IMR-90 (cell line): ENCODE data around the gene NUTM1. TPM values are rescaled to one million over a fixed set of nuclear protein-coding genes. Genes with fewer than 3 reads are reported as not detected.

Experiments used
- ATAC-seq: fragments of 200-7000 bp; cut with Tn5 transposase; 2 replicates; pipeline ENCODE4 v1.9.1; 2020; ENCODE audit warnings: low read depth, mild to moderate bottlenecking, moderate library complexity
- BruUV-seq: library from RNA; stranded (reverse); fragments of 400-500 nt; replicated peaks from 2 replicates; lab custom pipeline; 2021; lab: Mats Ljungman, UMichigan
- CTCF ChIA-PET: fragments of 300-600 bp; formaldehyde crosslinking; extraction: SDS; loops from one replicate; lab custom pipeline; 2021; ENCODE audit warnings: antibody characterized with exemption; lab: Yijun Ruan, JAX
- POLR2A ChIA-PET: fragments of 300-600 bp; sonication (Branson Sonifier 250); formaldehyde crosslinking; loops from one replicate; lab custom pipeline; 2022; ENCODE audit warnings: antibody characterized with exemption; ENCODE audit not compliant: unreplicated experiment; lab: Charles Lee
- DNase-seq: peaks from one replicate; pipeline ENCODE4 v3.0.0; 2013
- H2AFZ ChIP-seq: replicated peaks from 2 replicates; pipeline ENCODE3; 2013; ENCODE audit warnings: low read length, mild to moderate bottlenecking; ENCODE audit not compliant: poor library complexity
- H2AK5ac ChIP-seq: 2 replicates; pipeline ENCODE4 v1.6.1; 2013; ENCODE audit warnings: low read depth, low read length, inconsistent platforms
- H2AK9ac ChIP-seq: replicated peaks from 2 replicates; pipeline ENCODE3; 2013; ENCODE audit warnings: mild to moderate bottlenecking, low read depth, low read length, moderate library complexity; ENCODE audit not compliant: poor library complexity
- H2BK120ac ChIP-seq: 2 replicates; pipeline ENCODE4 v1.6.1; 2013; ENCODE audit warnings: low read depth, low read length, inconsistent platforms
- H2BK15ac ChIP-seq: 3 replicates; pipeline ENCODE4 v1.6.1; 2013; ENCODE audit warnings: low read depth, low read length, inconsistent platforms
- H2BK20ac ChIP-seq: 2 replicates; pipeline ENCODE4 v1.6.1; 2013; ENCODE audit warnings: low read depth, mild to moderate bottlenecking, inconsistent platforms, low read length, moderate library complexity
- H2BK5ac ChIP-seq: 2 replicates; pipeline ENCODE4 v1.6.1; 2013; ENCODE audit warnings: mild to moderate bottlenecking, low read depth, low read length, inconsistent platforms; ENCODE audit not compliant: poor library complexity, severe bottlenecking
- H3K14ac ChIP-seq: replicated peaks from 2 replicates; pipeline ENCODE4 v1.6.1; 2013; ENCODE audit warnings: low read depth, low read length, inconsistent platforms
- H3K18ac ChIP-seq: 2 replicates; pipeline ENCODE4 v1.6.1; 2013; ENCODE audit warnings: low read depth, low read length, control low read depth
- H3K23ac ChIP-seq: 2 replicates; pipeline ENCODE4 v1.6.1; 2013; ENCODE audit warnings: low read depth, low read length, inconsistent platforms
- H3K27ac ChIP-seq: 2 replicates; pipeline ENCODE4 v1.5.1; 2013; ENCODE audit warnings: mild to moderate bottlenecking, control low read depth, low read length; ENCODE audit not compliant: insufficient read depth
- H3K27me3 ChIP-seq: 2 replicates; pipeline ENCODE4 v1.6.1; 2013; ENCODE audit warnings: low read length; ENCODE audit not compliant: control insufficient read depth, insufficient read depth
- H3K36me3 ChIP-seq: 2 replicates; pipeline ENCODE4 v1.6.1; 2013; ENCODE audit warnings: low read length, mixed read lengths; ENCODE audit not compliant: control insufficient read depth, insufficient read depth
- H3K4ac ChIP-seq: 2 replicates; pipeline ENCODE4 v1.6.1; 2013; ENCODE audit warnings: low read depth, low read length, inconsistent platforms
- H3K4me1 ChIP-seq: 2 replicates; pipeline ENCODE4 v1.6.1; 2013; ENCODE audit warnings: low read length, mixed read lengths; ENCODE audit not compliant: control insufficient read depth, insufficient read depth
- H3K4me2 ChIP-seq: 2 replicates; pipeline ENCODE4 v1.6.1; 2013; ENCODE audit warnings: low read depth, mild to moderate bottlenecking, control low read depth, low read length, moderate library complexity
- H3K4me3 ChIP-seq: 2 replicates; pipeline ENCODE4 v1.5.1; 2013; ENCODE audit warnings: low read depth, mild to moderate bottlenecking, control low read depth, low read length, moderate library complexity; ENCODE audit not compliant: insufficient read depth
- H3K56ac ChIP-seq: 2 replicates; pipeline ENCODE4 v1.6.1; 2013; ENCODE audit warnings: low read length, inconsistent platforms; ENCODE audit not compliant: insufficient read depth; ENCODE audit errors: extremely low read depth
- H3K79me1 ChIP-seq, 2 experiments: 2 replicates each; pipeline ENCODE4 v1.6.1; 2013; ENCODE audit warnings: low read length in 2 of 2, inconsistent platforms in 1 of 2, low read depth in 1 of 2
- H3K9ac ChIP-seq: 2 replicates; pipeline ENCODE4 v1.6.1; 2013; ENCODE audit warnings: low read depth, low read length, control low read depth
- H3K9me1 ChIP-seq: 2 replicates; pipeline ENCODE4 v1.6.1; 2013; ENCODE audit warnings: low read length, inconsistent platforms; ENCODE audit not compliant: insufficient read depth
- H3K9me3 ChIP-seq: 2 replicates; pipeline ENCODE4 v1.6.1; 2013; ENCODE audit warnings: low read length; ENCODE audit not compliant: control insufficient read depth, insufficient read depth
- H4K20me1 ChIP-seq: 2 replicates; pipeline ENCODE4 v1.6.1; 2013; ENCODE audit warnings: low read length, inconsistent platforms; ENCODE audit not compliant: insufficient read depth
- H4K5ac ChIP-seq: 2 replicates; pipeline ENCODE4 v1.6.1; 2013; ENCODE audit warnings: mild to moderate bottlenecking, low read depth, low read length, control low read depth
- H4K8ac ChIP-seq, 2 experiments: 2 replicates each; pipeline ENCODE4 v1.6.1; 2013; ENCODE audit warnings: low read depth in 2 of 2, low read length in 2 of 2, control low read depth in 1 of 2, inconsistent platforms in 1 of 2
- H4K91ac ChIP-seq: 2 replicates; pipeline ENCODE4 v1.6.1; 2013; ENCODE audit warnings: low read depth, low read length, inconsistent platforms; ENCODE audit not compliant: insufficient read depth
- BHLHE40 ChIP-seq: fragments of 150-350 bp; IDR thresholded peaks from 2 replicates; pipeline ENCODE4 v1.6.1; 2016; ENCODE audit warnings: mild to moderate bottlenecking, low read depth, low read length
- CHD1 ChIP-seq: IDR thresholded peaks from 2 replicates; pipeline ENCODE4 v1.6.1; 2012; ENCODE audit warnings: low read depth, low read length, improper control_type of control experiment
- FOS ChIP-seq: fragments of 150-350 bp; IDR thresholded peaks from 2 replicates; pipeline ENCODE4 v1.6.1; 2016; ENCODE audit warnings: low read depth, low read length
- MAFK ChIP-seq: IDR thresholded peaks from 2 replicates; pipeline ENCODE4 v1.6.1; 2012; ENCODE audit warnings: low read depth, low read length, improper control_type of control experiment
- MAZ ChIP-seq: IDR thresholded peaks from 2 replicates; pipeline ENCODE4 v1.6.1; 2012; ENCODE audit warnings: low read depth, mild to moderate bottlenecking, low read length, improper control_type of control experiment, moderate library complexity, borderline replicate concordance
- MXI1 ChIP-seq: IDR thresholded peaks from 2 replicates; pipeline ENCODE4 v1.6.1; 2012; ENCODE audit warnings: low read depth, mild to moderate bottlenecking, low read length, moderate library complexity, borderline replicate concordance
- NFE2L2 ChIP-seq: fragments of 150-350 bp; IDR thresholded peaks from 2 replicates; pipeline ENCODE4 v1.6.1; 2016; ENCODE audit warnings: low read depth, mild to moderate bottlenecking, low read length
- POLR2A ChIP-seq: IDR thresholded peaks from 2 replicates; pipeline ENCODE4 v1.6.1; 2012; ENCODE audit warnings: mild to moderate bottlenecking, low read depth, low read length
- RAD21 ChIP-seq: IDR thresholded peaks from 2 replicates; pipeline ENCODE4 v1.6.1; 2012; ENCODE audit warnings: low read length, improper control_type of control experiment
- RCOR1 ChIP-seq: IDR thresholded peaks from 2 replicates; pipeline ENCODE4 v1.6.1; 2012; ENCODE audit warnings: mild to moderate bottlenecking, low read length, improper control_type of control experiment; ENCODE audit not compliant: insufficient replicate concordance
- RFX5 ChIP-seq: IDR thresholded peaks from 2 replicates; pipeline ENCODE4 v1.8.0; 2012; ENCODE audit warnings: low read depth, mild to moderate bottlenecking, low read length, moderate library complexity
- SMC3 ChIP-seq: fragments of 150-350 bp; IDR thresholded peaks from 2 replicates; pipeline ENCODE4 v1.6.1; 2016; ENCODE audit warnings: low read depth, mild to moderate bottlenecking, antibody characterized with exemption, low read length, moderate library complexity
- WGBS, 2 experiments: methylation state at CpG; one replicate each; pipeline versions ENCODE4 v1.1.5 to v1.1.7; 2013; ENCODE audit warnings: missing lambda C conversion rate in 2 of 2; ENCODE audit not compliant: insufficient read length in 1 of 2; ENCODE audit errors: extremely low coverage in 2 of 2; 5-methylcytosine and 5-hydroxymethylcytosine counted together
- dilution Hi-C: fragments of 300-500 bp; cut with HindIII; formaldehyde crosslinking; loops from one replicate; pipeline ENCODE4 v1.14.3; 2018; ENCODE audit warnings: low sequenced_read_pairs; ENCODE audit not compliant: unreplicated experiment
- in situ Hi-C: fragments of 300-500 bp; cut with MboI; formaldehyde crosslinking; loops from 3 replicates; pipeline ENCODE4 v1.14.3; 2019; ENCODE audit warnings: low sequenced_read_pairs, inconsistent platforms, mixed read lengths
- intact Hi-C: fragments of 100-400 bp; cut with micrococcal nuclease; formaldehyde crosslinking; loops from 2 replicates; pipeline ENCODE4 v1.10.0; 2022
- polyA plus RNA-seq, 3 experiments: library from polyadenylated mRNA; depleted of rRNA; stranded (reverse); fragments of >200 nt; gene quantifications; 2 replicates each; pipeline ENCODE4 v1.2.3, GENCODE V29; 2012; ENCODE audit warnings: low replicate concordance in 1 of 3
- total RNA-seq: library from RNA; depleted of rRNA; stranded (reverse); fragments of >200 nt; gene quantifications from 2 replicates; pipeline ENCODE4 v1.2.3, GENCODE V29; 2012
- TF ChIP-seq, protein P1 (sequence below): fragments of 150-350 bp; IDR thresholded peaks from 2 replicates; pipeline ENCODE4 v1.6.1; 2016; ENCODE audit warnings: low read depth, mild to moderate bottlenecking, low read length, moderate library complexity, borderline replicate concordance
- TF ChIP-seq, protein P2 (sequence below): fragments of 150-350 bp; IDR thresholded peaks from 2 replicates; pipeline ENCODE4 v1.6.1; 2017; ENCODE audit warnings: mild to moderate bottlenecking, antibody characterized with exemption, low read length, low read depth

Gene NUTM1
- total and polyA plus RNA-seq, 2 of the 4 experiments (the other 2 are of a cell fraction) = not detected

DNA sequence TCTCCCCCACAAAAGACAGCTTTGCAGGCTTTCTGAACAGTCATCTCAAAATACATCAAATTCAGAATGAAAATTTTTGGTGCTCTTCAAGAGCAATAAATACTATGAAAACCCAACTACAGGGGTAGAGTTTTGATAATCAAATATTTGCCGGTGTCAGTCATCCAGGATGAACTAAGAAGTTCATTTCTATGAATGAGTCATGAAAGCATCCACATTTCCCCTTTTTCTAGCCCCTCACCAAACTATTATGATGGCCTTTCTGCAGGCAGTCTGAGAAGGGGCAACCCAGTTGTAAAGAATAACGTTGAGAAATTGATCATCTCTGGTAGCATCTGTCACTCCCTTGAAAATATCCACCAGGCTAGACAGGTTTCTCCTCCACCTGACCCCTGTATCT, 27.0 kb downstream of the NUTM1 start (continued):
- TF ChIP-seq RAD21 = no peak
- TF ChIP-seq CHD1 = no peak
- TF ChIP-seq RCOR1 = no peak
- TF ChIP-seq FOS = no peak
- no peak for TF ChIP-seq SMC3
- TF ChIP-seq MAZ = no peak
- no peak for TF ChIP-seq POLR2A

DNA sequence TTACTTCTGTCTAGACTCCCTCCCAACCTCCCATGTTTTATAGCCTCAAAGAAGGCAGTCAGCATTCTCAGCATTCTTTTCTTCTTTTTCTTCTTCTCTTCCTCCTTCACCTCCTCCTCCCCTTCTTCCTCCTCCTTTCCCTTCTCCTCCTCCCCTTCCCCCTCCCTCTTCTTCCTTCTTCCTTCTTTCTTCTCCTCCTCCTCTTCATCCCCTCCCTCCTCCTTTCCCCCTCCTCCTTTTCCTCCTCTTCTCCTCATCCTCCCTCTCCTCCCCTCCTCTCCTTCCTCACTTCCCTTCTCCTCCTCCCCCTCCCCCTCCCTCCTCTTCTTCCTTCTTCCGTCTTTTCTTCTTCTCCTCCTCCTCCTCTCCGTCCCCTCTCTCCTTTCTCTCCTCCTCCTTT, 27.5 kb downstream of the NUTM1 start:
- Histone ChIP-seq H3K23ac (no peak overlapping the region), H4K91ac (no peak overlapping the region), H3K14ac (no peak overlapping the region), H3K27ac (no peak overlapping the region), H3K36me3 (no peaks in the 10 kb centered on the region), H3K4me3 (no peak overlapping the region), H2BK120ac (no peak overlapping the region), H3K9ac (no peak overlapping the region), H3K18ac (no peak overlapping the region), H4K20me1 (peaks cover 4% of the 10 kb centered on the region; the same call in 1 of the 2 replicates), H4K8ac (no peak overlapping the region), H2AFZ (no peak overlapping the region), H3K27me3 (no peaks in the 10 kb centered on the region), H3K9me3 (no peaks in the 10 kb centered on the region), H2BK20ac (no peak overlapping the region), H2BK5ac (no peak overlapping the region), H3K4ac (no peak overlapping the region), H2AK9ac (no peak overlapping the region), H3K9me1 (peaks cover 3% of the 10 kb centered on the region), H3K4me1 (0 out of 2 replicates have a peak, but pooled peaks cover 3% of the 10 kb centered on the region), H2AK5ac (no peak overlapping the region), H2BK15ac (no peak overlapping the region), H3K79me1 (peaks cover 11 to 23% of the 10 kb centered on the region in 2 experiments; a peak in 3 of 4 replicates), H4K5ac (no peak overlapping the region), H3K56ac (no peak overlapping the region), H3K4me2 (no peak overlapping the region)
- POLR2A ChIA-PET = no interaction called here
- dilution Hi-C loops = no loop called here
- TF ChIP-seq RAD21 (no peak), NFE2L2 (no peak), FOS (no peak), CHD1 (no peak), RCOR1 (no peak), POLR2A (no peak), MXI1 (no peak), RFX5 (no peak), MAFK (no peak), MAZ (no peak), BHLHE40 (no peak)
- TF ChIP-seq, protein P1, sequence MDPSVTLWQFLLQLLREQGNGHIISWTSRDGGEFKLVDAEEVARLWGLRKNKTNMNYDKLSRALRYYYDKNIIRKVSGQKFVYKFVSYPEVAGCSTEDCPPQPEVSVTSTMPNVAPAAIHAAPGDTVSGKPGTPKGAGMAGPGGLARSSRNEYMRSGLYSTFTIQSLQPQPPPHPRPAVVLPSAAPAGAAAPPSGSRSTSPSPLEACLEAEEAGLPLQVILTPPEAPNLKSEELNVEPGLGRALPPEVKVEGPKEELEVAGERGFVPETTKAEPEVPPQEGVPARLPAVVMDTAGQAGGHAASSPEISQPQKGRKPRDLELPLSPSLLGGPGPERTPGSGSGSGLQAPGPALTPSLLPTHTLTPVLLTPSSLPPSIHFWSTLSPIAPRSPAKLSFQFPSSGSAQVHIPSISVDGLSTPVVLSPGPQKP = no peak
- TF ChIP-seq, protein P2, sequence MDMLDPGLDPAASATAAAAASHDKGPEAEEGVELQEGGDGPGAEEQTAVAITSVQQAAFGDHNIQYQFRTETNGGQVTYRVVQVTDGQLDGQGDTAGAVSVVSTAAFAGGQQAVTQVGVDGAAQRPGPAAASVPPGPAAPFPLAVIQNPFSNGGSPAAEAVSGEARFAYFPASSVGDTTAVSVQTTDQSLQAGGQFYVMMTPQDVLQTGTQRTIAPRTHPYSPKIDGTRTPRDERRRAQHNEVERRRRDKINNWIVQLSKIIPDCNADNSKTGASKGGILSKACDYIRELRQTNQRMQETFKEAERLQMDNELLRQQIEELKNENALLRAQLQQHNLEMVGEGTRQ = no peak
- CTCF ChIA-PET = no interaction called here
- no peak for ATAC-seq
- intact Hi-C loops = no loop called here
- in situ Hi-C loops = no loop called here
- BruUV-seq = no TSS peak
- WGBS, 2 experiments = 55% methylated on average over 2 of the region's 2 CpGs; no CpG with 5 or more reads in 1 of the 2 experiments
- DNase-seq = no peak
